ENCODE data around the gene ARGLU1.
A peak's percentile ranks its signal among the peaks of the same experiment; 100 is the strongest.

The ARGLU1 gene

GRCh38 chr13:106522898-106523525, 44.9 kb downstream of the ARGLU1 start:
- no peak for DNase-seq

GRCh38 chr13:106522112-106522705, 45.7 kb downstream of the ARGLU1 start:
- DNase-seq: no peak

- DNase-seq: peak; percentile 18
These were observed 46.7 kb downstream of the ARGLU1 start for GRCh38 chr13:106521095-106521799.

- peak; percentile 14 for DNase-seq
These were observed 47.5 kb downstream of the ARGLU1 start for GRCh38 chr13:106520251-106521054.

GRCh38 chr13:106518512-106518911, 49.4 kb downstream of the ARGLU1 start:
- DNase-seq: no peak

- DNase-seq: no peak
These were observed 50.7 kb downstream of the ARGLU1 start for GRCh38 chr13:106517109-106517847.

GRCh38 chr13:106515635-106516254, 52.2 kb downstream of the ARGLU1 start:
- DNase-seq: peak; percentile 43

GRCh38 chr13:106514928-106515634, 52.9 kb downstream of the ARGLU1 start:
- no peak for DNase-seq

GRCh38 chr13:106513025-106513983, 54.6 kb downstream of the ARGLU1 start:
- DNase-seq: no peak

- no peak for DNase-seq
These were observed 60.2 kb downstream of the ARGLU1 start for GRCh38 chr13:106507560-106508274.

GRCh38 chr13:106506286-106506685, 61.7 kb downstream of the ARGLU1 start:
- no peak for DNase-seq

GRCh38 chr13:106505732-106506131, 62.2 kb downstream of the ARGLU1 start:
- DNase-seq: no peak

GRCh38 chr13:106505295-106505694, 62.6 kb downstream of the ARGLU1 start:
- no peak for DNase-seq

GRCh38 chr13:106503730-106504453, 64.0 kb downstream of the ARGLU1 start:
- DNase-seq: no peak

GRCh38 chr13:106503272-106503671, 64.7 kb downstream of the ARGLU1 start:
- no peak for DNase-seq

- no peak for DNase-seq
These were observed 67.5 kb downstream of the ARGLU1 start for GRCh38 chr13:106500445-106500844.

- no peak for DNase-seq
These were observed 68.0 kb downstream of the ARGLU1 start for GRCh38 chr13:106499896-106500295.

- no peak for DNase-seq
These were observed 68.8 kb downstream of the ARGLU1 start for GRCh38 chr13:106499113-106499512.

GRCh38 chr13:106498571-106498970, 69.4 kb downstream of the ARGLU1 start:
- no peak for DNase-seq

Data from NCI-H510A (cell line).